Measurements from ENCODE around the gene PAGE4. TPM values are rescaled to one million over a fixed set of nuclear protein-coding genes. Genes with fewer than 3 reads are reported as not detected.

The PAGE4 gene
- total RNA-seq, 1 donor from 2014 or later: not detected

- no peaks in the 10 kb centered on the region for H3K27me3 Mint-ChIP-seq (ENCODE audit: unreplicated experiment)
- DNase-seq (ENCODE audit: low spot score): no peak
- no peak overlapping the region for H3K4me3 Mint-ChIP-seq (ENCODE audit: unreplicated experiment)
- H3K4me1 Mint-ChIP-seq (ENCODE audit: unreplicated experiment): peaks cover 2% of the 10 kb centered on the region
- H3K9me3 Mint-ChIP-seq (ENCODE audit: unreplicated experiment): no peaks in the 10 kb centered on the region
- H3K27ac Mint-ChIP-seq (ENCODE audit: unreplicated experiment): no peak overlapping the region
- no peaks in the 10 kb centered on the region for H3K36me3 Mint-ChIP-seq (ENCODE audit: low read depth, unreplicated experiment)
- no peak for TF ChIP-seq CTCF (IDR thresholded peaks at IDR 0.05; ENCODE audit: unreplicated experiment)
Measured at GRCh38 chrX:49850028-49850427, 20.9 kb downstream of the PAGE4 start.

GRCh38 chrX:49853661-49854060, 24.6 kb downstream of the PAGE4 start:
- peaks cover 2% of the 10 kb centered on the region for H3K27me3 Mint-ChIP-seq (ENCODE audit: unreplicated experiment)
- H3K4me3 Mint-ChIP-seq (ENCODE audit: unreplicated experiment): no peak overlapping the region

GRCh38 chrX:49856819-49857218, 27.7 kb downstream of the PAGE4 start:
- Mint-ChIP-seq H3K9me3 (ENCODE audit: unreplicated experiment) (no peaks in the 10 kb centered on the region), H3K27ac (ENCODE audit: unreplicated experiment) (no peak overlapping the region), H3K4me1 (ENCODE audit: unreplicated experiment) (peaks cover 2% of the 10 kb centered on the region), H3K36me3 (ENCODE audit: low read depth, unreplicated experiment) (no peaks in the 10 kb centered on the region), H3K27me3 (ENCODE audit: unreplicated experiment) (peaks cover 2% of the 10 kb centered on the region), H3K4me3 (ENCODE audit: unreplicated experiment) (no peak overlapping the region)
- DNase-seq (ENCODE audit: low spot score): no peak
- no peak for TF ChIP-seq CTCF (IDR thresholded peaks at IDR 0.05; ENCODE audit: unreplicated experiment)

More at GRCh38 chrX:49853661-49854060, 24.6 kb downstream of the PAGE4 start:
- no peaks in the 10 kb centered on the region for H3K9me3 Mint-ChIP-seq (ENCODE audit: unreplicated experiment)
- H3K36me3 Mint-ChIP-seq (ENCODE audit: low read depth, unreplicated experiment): no peaks in the 10 kb centered on the region
- no peak overlapping the region for H3K27ac Mint-ChIP-seq (ENCODE audit: unreplicated experiment)
- no peak for DNase-seq (ENCODE audit: low spot score)
- peaks cover 2% of the 10 kb centered on the region for H3K4me1 Mint-ChIP-seq (ENCODE audit: unreplicated experiment)
- TF ChIP-seq CTCF (IDR thresholded peaks at IDR 0.05; ENCODE audit: unreplicated experiment): no peak

DNA sequence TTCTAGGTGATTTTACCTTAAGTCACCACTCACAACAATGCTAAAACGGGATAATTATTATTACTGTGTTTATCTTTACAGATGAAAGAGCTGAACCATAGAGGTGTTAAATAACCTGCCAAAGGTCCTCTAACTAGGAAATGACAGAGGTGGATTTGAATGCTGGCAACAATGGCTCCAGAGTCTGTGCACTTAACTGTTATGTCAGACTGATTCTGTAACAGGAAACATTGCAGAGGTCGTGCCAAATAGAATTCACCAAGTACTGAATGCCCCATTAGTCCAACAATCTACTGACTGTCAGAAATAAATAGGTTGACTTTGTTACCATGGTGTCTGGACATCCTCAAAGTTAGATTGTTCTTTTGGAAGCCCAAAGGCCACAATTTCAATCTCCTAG, 29.2 kb downstream of the PAGE4 start:
- DNase-seq (ENCODE audit: low spot score): no peak
- Mint-ChIP-seq H3K9me3 (ENCODE audit: unreplicated experiment) (no peaks in the 10 kb centered on the region), H3K27ac (ENCODE audit: unreplicated experiment) (no peak overlapping the region), H3K4me3 (ENCODE audit: unreplicated experiment) (no peak overlapping the region), H3K4me1 (ENCODE audit: unreplicated experiment) (peaks cover 5% of the 10 kb centered on the region), H3K36me3 (ENCODE audit: low read depth, unreplicated experiment) (no peaks in the 10 kb centered on the region), H3K27me3 (ENCODE audit: unreplicated experiment) (peaks cover 2% of the 10 kb centered on the region)
- TF ChIP-seq CTCF (IDR thresholded peaks at IDR 0.05; ENCODE audit: unreplicated experiment): no peak

DNA sequence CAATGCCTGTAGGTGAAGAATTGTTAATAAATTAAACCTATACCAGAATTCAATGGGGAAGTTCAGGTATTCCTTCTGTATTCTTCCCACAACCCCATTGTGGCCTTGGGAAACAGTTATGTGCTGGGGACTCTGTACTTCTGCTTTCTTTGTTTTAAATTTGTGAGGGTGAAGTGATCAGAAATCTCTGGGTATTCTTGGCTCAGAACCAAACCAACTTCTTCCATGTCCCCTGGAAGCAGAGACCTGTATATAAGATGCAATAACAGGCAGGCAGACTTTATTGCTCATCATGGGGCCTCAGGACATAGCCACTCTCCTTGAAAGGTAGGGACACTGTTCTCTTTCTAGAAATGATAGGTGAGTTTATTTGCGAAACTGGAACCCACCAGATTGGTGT, 30.4 kb downstream of the PAGE4 start:
- H3K27ac Mint-ChIP-seq (ENCODE audit: unreplicated experiment): no peak overlapping the region
- H3K9me3 Mint-ChIP-seq (ENCODE audit: unreplicated experiment): no peaks in the 10 kb centered on the region
- H3K4me3 Mint-ChIP-seq (ENCODE audit: unreplicated experiment): no peak overlapping the region
- H3K27me3 Mint-ChIP-seq (ENCODE audit: unreplicated experiment): peaks cover 2% of the 10 kb centered on the region
- DNase-seq (ENCODE audit: low spot score): no peak
- no peak for TF ChIP-seq CTCF (IDR thresholded peaks at IDR 0.05; ENCODE audit: unreplicated experiment)
- H3K36me3 Mint-ChIP-seq (ENCODE audit: low read depth, unreplicated experiment): no peaks in the 10 kb centered on the region
- peaks cover 5% of the 10 kb centered on the region for H3K4me1 Mint-ChIP-seq (ENCODE audit: unreplicated experiment)

Measured in endothelial cell (in vitro differentiated cells).